Ascending aorta (tissue), 2 donors: ENCODE data around the gene MTG2. TPM values are rescaled to one million over a fixed set of nuclear protein-coding genes. Genes with fewer than 3 reads are reported as not detected.

Experiments used
- DNase-seq, 2 donors: peaks; one replicate each; pipeline ENCODE4 v3.0.0-alpha.2; 2019; ENCODE audit warnings: low spot score in 2 of 2
- H3K27ac ChIP-seq, 2 donors: fragments of 200-600 bp; sonication (generic); one replicate each; pipeline ENCODE4 v1.5.1; 2016 to 2017; ENCODE audit warnings: mild to moderate bottlenecking in 1 of 2
- H3K27me3 ChIP-seq: fragments of 200-600 bp; sonication (generic); one replicate; pipeline ENCODE4 v1.5.1; 2017
- H3K36me3 ChIP-seq, 2 donors: fragments of 200-600 bp; sonication (generic); one replicate each; pipeline ENCODE4 v1.5.1; 2016
- H3K4me1 ChIP-seq, 2 donors: fragments of 200-600 bp; sonication (generic); one replicate each; pipeline ENCODE4 v1.5.1; 2016 to 2017; ENCODE audit warnings: mild to moderate bottlenecking in 1 of 2
- H3K4me3 ChIP-seq, 2 donors: fragments of 200-600 bp; sonication (generic); one replicate each; pipeline ENCODE4 v1.5.1; 2016 to 2017; ENCODE audit warnings: mild to moderate bottlenecking in 1 of 2
- H3K9me3 ChIP-seq, 2 donors: fragments of 200-600 bp; sonication (generic); one replicate each; pipeline ENCODE4 v1.5.1; 2016
- CTCF ChIP-seq, 3 experiments: fragments of 200-600 bp in 2 of 3; fragments of 450-650 bp in 1 of 3; sonication (generic) in 2 of 3; IDR thresholded peaks; one replicate each; pipeline ENCODE4 v1.5.1; 2016 to 2019; ENCODE audit warnings: antibody characterized with exemption in 3 of 3, mild to moderate bottlenecking in 1 of 3, moderate library complexity in 1 of 3
- intact Hi-C: fragments of 100-400 bp; cut with DNase I; formaldehyde crosslinking; loops from one replicate; pipeline ENCODE4 v1.15.1; 2023
- total RNA-seq: library from RNA; depleted of rRNA; stranded (reverse); fragments of >200 nt; gene quantifications from one replicate; pipeline ENCODE4 v1.1.0, GENCODE V29; 2016

MTG2 gene
- total RNA-seq, 1 donor from 2014 or later = 14.5 TPM

GRCh38 chr20:62230696-62231095 is 47.9 kb downstream of the MTG2 start:
- no peak for DNase-seq
- H3K4me1 ChIP-seq = no peaks in the 10 kb centered on the region
- no peak overlapping the region for H3K4me3 ChIP-seq
- intact Hi-C loops = loop anchor here (10.0 kb wide), 2 partner anchors 166 to 704 kb away; partner anchors contain the start of genes GID8 and TAF4
- H3K36me3 ChIP-seq = no peaks in the 10 kb centered on the region
- no peaks in the 10 kb centered on the region for H3K9me3 ChIP-seq
- H3K27ac ChIP-seq = no peak overlapping the region
- TF ChIP-seq CTCF (IDR thresholded peaks at IDR 0.05) = no peak
- no peaks in the 10 kb centered on the region for H3K27me3 ChIP-seq

- intact Hi-C loops = loop anchor here (10.0 kb wide), 2 partner anchors 166 to 704 kb away; partner anchors contain the start of genes GID8 and TAF4
- Histone ChIP-seq H3K4me3 (no peak overlapping the region), H3K36me3 (no peaks in the 10 kb centered on the region), H3K27me3 (no peaks in the 10 kb centered on the region), H3K27ac (no peak overlapping the region), H3K4me1 (no peaks in the 10 kb centered on the region), H3K9me3 (no peaks in the 10 kb centered on the region)
- TF ChIP-seq CTCF (IDR thresholded peaks at IDR 0.05) = no peak
- DNase-seq = no peak
Measured at GRCh38 chr20:62231292-62231691, 48.5 kb downstream of the MTG2 start.

GRCh38 chr20:62232194-62232593 is 49.4 kb downstream of the MTG2 start:
- Histone ChIP-seq H3K27me3 (no peaks in the 10 kb centered on the region), H3K36me3 (no peaks in the 10 kb centered on the region), H3K4me3 (no peak overlapping the region), H3K27ac (no peak overlapping the region), H3K9me3 (no peaks in the 10 kb centered on the region), H3K4me1 (no peaks in the 10 kb centered on the region)
- DNase-seq = no peak
- intact Hi-C loops = loop anchor here (10.0 kb wide), 2 partner anchors 167 to 703 kb away; partner anchors contain the start of genes GID8 and TAF4
- no peak for TF ChIP-seq CTCF (IDR thresholded peaks at IDR 0.05)

- Histone ChIP-seq H3K27ac (no peak overlapping the region), H3K4me1 (no peaks in the 10 kb centered on the region), H3K36me3 (no peaks in the 10 kb centered on the region), H3K9me3 (no peaks in the 10 kb centered on the region), H3K4me3 (no peak overlapping the region), H3K27me3 (no peaks in the 10 kb centered on the region)
- no peak for TF ChIP-seq CTCF (IDR thresholded peaks at IDR 0.05)
- intact Hi-C loops = loop anchor here (10.0 kb wide), 2 partner anchors 168 to 702 kb away; partner anchors contain the start of genes GID8 and TAF4
- no peak for DNase-seq
Measured at GRCh38 chr20:62232770-62233645, 50.2 kb downstream of the MTG2 start.

- no peak for TF ChIP-seq CTCF (IDR thresholded peaks at IDR 0.05)
- DNase-seq = no peak
- Histone ChIP-seq H3K27ac (no peak overlapping the region), H3K4me1 (no peaks in the 10 kb centered on the region), H3K27me3 (no peaks in the 10 kb centered on the region), H3K4me3 (no peak overlapping the region), H3K36me3 (no peaks in the 10 kb centered on the region), H3K9me3 (no peaks in the 10 kb centered on the region)
- intact Hi-C loops = loop anchor here (10.0 kb wide), 2 partner anchors 169 to 701 kb away; partner anchors contain the start of genes GID8 and TAF4
Measured at GRCh38 chr20:62233684-62234083, 50.9 kb downstream of the MTG2 start.
